Lower leg skin (tissue), 4 donors: ENCODE measurements around the gene SBNO2. TPM values are rescaled to one million over a fixed set of nuclear protein-coding genes. Genes with fewer than 3 reads are reported as not detected.

ENCODE experiments used
- DNase-seq, 2 donors: peaks; one replicate each; pipeline ENCODE4 v3.0.0-alpha.2; 2019; ENCODE audit warnings: low spot score in 2 of 2
- H3K4me3 ChIP-seq: fragments of 200-600 bp; sonication (generic); 2 replicates; pipeline ENCODE4 v1.5.1; 2017; ENCODE audit warnings: mild to moderate bottlenecking, low read depth; ENCODE audit not compliant: poor library complexity, severe bottlenecking
- CTCF ChIP-seq, 3 donors: fragments of 450-650 bp; IDR thresholded peaks; one replicate each; pipeline ENCODE4 v1.5.1; 2016; ENCODE audit warnings: antibody characterized with exemption in 3 of 3, mild to moderate bottlenecking in 3 of 3, moderate library complexity in 2 of 3
- POLR2A ChIP-seq, 2 donors: fragments of 450-650 bp; IDR thresholded peaks; one replicate each; pipeline ENCODE4 v1.6.1; 2016 to 2017; ENCODE audit warnings: antibody characterized with exemption in 2 of 2, mild to moderate bottlenecking in 1 of 2, moderate library complexity in 1 of 2
- WGBS, 2 donors: methylation state at CpG; one replicate each; pipeline ENCODE4 v1.1.5; 2018; 5-methylcytosine and 5-hydroxymethylcytosine counted together
- intact Hi-C: fragments of 100-400 bp; cut with DNase I; formaldehyde crosslinking; loops from one replicate; pipeline ENCODE4 v1.15.0; 2023; ENCODE audit warnings: low total_unique reads
- total RNA-seq, 4 donors: library from RNA; depleted of rRNA; stranded (reverse); fragments of >200 nt; gene quantifications; one replicate each; pipeline ENCODE4 v1.1.0, GENCODE V29; 2016

SBNO2 gene
- total RNA-seq, 4 donors from 2014 or later, result 54.8 to 68.6 (median 60.3) TPM

- no peak overlapping the region for H3K4me3 ChIP-seq
- TF ChIP-seq CTCF (IDR thresholded peaks at IDR 0.05), result no peak
- no peak for TF ChIP-seq POLR2A (IDR thresholded peaks at IDR 0.05)
- WGBS, 2 donors, result 73 to 76% methylated on average over 9 of the region's 9 CpGs
- intact Hi-C loops, result loop anchor here (10.0 kb wide), 1 partner anchor 75 kb away; no protein-coding TSS in a partner anchor
- DNase-seq, result no peak
Measured at GRCh38 chr19:1189419-1189818, 15.4 kb upstream of the SBNO2 start.

GRCh38 chr19:1183543-1184172 lies 9.6 kb upstream of the SBNO2 start:
- DNase-seq, result no peak
- no peak overlapping the region for H3K4me3 ChIP-seq
- WGBS, 2 donors, result 63 to 68% methylated on average over 13 to 19 of the region's 19 CpGs
- intact Hi-C loops, result loop anchor here (10.0 kb wide), 1 partner anchor 69 kb away; no protein-coding TSS in a partner anchor
- TF ChIP-seq CTCF (IDR thresholded peaks at IDR 0.05) (no peak), POLR2A (IDR thresholded peaks at IDR 0.05) (no peak)

- DNase-seq, result no peak
- intact Hi-C loops, result loop anchor here (10.0 kb wide), 1 partner anchor 68 kb away; no protein-coding TSS in a partner anchor
- 76 to 88% methylated on average over 11 of the region's 11 CpGs for WGBS, 2 donors
- H3K4me3 ChIP-seq, result no peak overlapping the region
- TF ChIP-seq CTCF (IDR thresholded peaks at IDR 0.05), result no peak
- no peak for TF ChIP-seq POLR2A (IDR thresholded peaks at IDR 0.05)
Measured at GRCh38 chr19:1182727-1183126, 8.7 kb upstream of the SBNO2 start.

GRCh38 chr19:1182068-1182467 lies 8.0 kb upstream of the SBNO2 start:
- intact Hi-C loops, result loop anchor here (10.0 kb wide), 1 partner anchor 67 kb away; no protein-coding TSS in a partner anchor
- 63 to 71% methylated on average over 10 of the region's 10 CpGs for WGBS, 2 donors
- no peak for DNase-seq
- H3K4me3 ChIP-seq, result no peak overlapping the region
- TF ChIP-seq POLR2A (IDR thresholded peaks at IDR 0.05) (no peak), CTCF (IDR thresholded peaks at IDR 0.05) (no peak)

GRCh38 chr19:1181606-1182005 lies 7.5 kb upstream of the SBNO2 start:
- intact Hi-C loops, result loop anchor here (10.0 kb wide), 1 partner anchor 67 kb away; no protein-coding TSS in a partner anchor

More at GRCh38 chr19:1181606-1182005, 7.5 kb upstream of the SBNO2 start:
- no peak for TF ChIP-seq CTCF (IDR thresholded peaks at IDR 0.05)
- TF ChIP-seq POLR2A (IDR thresholded peaks at IDR 0.05), result no peak
- WGBS, 2 donors, result 36 to 62% methylated on average over 9 to 11 of the region's 11 CpGs
- no peak for DNase-seq
- no peak overlapping the region for H3K4me3 ChIP-seq
